ENCODE measurements around the gene ARMC7.

GRCh38 chr17:75125984-75126383 is 16.2 kb downstream of the ARMC7 start:
- no peak for TF ChIP-seq POLR2A (IDR thresholded peaks at IDR 0.05)
- TF ChIP-seq CTCF (IDR thresholded peaks at IDR 0.05), result no peak
- TF ChIP-seq POLR2AphosphoS5 (IDR thresholded peaks at IDR 0.05), result no peak
- TF ChIP-seq EP300 (IDR thresholded peaks at IDR 0.05), result no peak

Measured in sigmoid colon (tissue), 4 donors.